ENCODE results near the gene NACC2.

The NACC2 gene

DNA sequence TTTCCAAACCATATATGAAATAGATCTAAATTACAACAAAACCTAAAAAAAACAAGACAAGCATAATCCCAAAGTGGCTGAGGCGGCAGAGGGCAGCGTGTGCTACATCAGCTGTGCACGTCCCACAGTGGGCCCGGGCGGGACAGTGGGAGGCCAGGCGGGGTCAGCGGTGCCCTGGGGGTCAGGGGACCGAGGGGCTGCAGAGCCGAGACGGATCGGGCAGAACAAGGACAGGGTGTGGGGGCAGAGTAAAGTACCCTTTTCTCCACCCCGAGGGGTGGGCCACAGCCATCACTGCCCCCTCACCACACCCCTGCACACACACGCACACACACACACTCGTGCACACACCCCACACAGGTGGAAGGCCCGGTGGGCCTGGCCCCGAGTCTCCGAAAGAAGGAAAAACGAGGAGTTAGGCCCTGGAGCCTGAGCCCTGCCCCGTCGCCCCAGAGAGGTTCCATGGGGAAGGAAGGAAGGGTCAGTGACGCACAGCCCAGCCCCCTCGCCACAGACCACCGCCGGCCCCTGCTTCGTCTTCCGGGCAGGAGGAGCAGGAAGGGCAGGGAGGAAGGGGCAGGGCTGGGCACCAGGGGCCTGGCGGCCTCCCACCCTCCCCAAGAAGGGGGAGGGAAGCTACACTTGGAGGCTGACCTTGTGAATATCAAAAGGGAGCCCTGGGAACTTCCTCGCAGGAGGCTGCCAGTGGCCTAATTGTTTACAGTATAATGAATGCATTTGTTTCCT, 84.3 kb downstream of the NACC2 start:
- no peak for DNase-seq (ENCODE audit: low spot score)

DNA sequence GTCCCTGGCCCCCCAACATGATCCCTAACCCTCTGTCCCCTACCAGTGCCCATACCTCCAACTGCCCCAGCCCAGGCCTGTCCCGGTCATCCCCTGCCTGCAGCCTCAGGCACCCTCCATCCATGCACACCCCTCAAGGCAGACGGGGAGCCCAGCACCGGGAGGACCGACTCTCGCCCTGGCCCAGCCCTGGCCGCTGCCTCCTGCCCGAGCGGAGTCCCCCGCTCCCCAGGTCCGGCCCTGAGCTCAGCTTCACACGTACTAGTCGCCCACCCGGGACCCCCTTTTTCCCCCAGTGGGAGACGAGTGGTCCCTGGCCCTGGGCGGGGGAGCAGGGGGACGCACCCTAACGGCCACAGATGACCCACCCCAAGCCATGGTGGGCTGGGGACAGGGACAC, 84.9 kb downstream of the NACC2 start:
- no peak for DNase-seq (ENCODE audit: low spot score)

DNA sequence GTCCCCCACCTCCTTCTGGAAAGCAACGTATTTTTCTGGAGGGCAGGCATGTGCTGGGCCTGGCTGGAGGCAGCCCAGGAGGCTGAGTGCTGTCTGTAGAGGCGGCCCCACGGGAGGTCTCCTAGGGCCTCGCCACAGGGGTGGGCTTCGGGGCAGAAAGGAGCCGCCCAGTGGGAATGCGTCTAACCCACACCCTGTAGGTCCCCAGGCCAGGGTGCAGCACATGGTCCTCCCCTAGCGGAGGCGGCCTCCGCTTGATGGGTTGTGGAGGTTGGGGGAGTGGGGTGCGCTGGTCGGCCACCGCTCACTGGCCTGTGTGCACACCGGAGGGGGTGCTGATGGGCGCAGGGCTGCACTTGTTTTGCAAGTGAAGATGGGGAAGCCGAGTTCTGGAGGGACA, 85.6 kb downstream of the NACC2 start:
- no peak for DNase-seq (ENCODE audit: low spot score)

DNA sequence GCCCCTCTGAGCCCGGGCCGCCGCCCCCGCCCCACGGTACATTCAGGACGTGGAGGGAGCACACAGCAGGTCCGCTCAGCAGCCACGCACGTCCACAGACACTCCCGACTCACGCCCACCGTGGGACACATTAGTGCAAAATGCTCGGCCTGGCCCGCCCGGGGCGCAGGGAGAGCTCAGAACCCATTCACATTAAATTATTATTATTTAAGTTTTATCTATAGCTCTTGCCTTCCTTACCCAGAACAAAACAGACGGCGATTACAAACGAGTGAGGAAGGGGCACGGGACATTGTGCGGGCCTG, 86.4 kb downstream of the NACC2 start:
- no peak for DNase-seq (ENCODE audit: low spot score)

DNA sequence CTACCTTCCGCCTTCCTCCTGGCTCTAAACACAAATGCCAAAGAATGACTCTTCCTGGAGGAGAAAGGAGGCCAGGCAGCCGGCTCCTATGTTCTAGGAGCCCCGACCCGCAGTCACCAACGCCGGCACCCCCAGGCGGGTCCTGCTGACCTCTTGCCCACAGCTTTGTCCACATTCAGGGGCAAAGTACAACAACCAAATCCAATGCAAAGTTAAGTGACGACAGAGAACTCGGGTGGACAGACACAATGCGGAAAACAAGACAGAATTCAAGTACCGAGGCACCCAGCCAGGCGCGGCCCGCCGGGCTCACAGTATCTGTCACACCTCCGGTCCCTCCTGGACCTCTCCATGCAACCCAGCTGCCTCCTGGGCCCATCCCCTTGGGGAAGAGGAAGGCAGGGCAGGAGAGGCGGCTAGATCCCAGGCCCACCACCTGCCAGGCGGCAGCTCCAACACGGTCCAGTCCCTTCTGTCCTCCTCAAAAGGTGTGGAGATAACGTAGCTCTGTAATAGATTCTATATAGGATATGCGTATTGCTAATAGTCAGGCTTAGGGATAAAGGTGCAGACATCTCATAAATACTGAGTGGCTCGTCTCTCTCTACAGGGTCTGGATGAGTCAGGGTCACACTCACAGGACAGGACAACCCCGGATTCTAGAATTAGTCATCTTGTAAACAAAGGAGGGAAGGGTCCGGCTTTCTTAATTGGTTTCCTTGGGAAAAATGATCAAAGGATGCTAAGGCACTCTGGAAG, 87.0 kb downstream of the NACC2 start:
- peak; percentile 90 for DNase-seq (ENCODE audit: low spot score)

DNA sequence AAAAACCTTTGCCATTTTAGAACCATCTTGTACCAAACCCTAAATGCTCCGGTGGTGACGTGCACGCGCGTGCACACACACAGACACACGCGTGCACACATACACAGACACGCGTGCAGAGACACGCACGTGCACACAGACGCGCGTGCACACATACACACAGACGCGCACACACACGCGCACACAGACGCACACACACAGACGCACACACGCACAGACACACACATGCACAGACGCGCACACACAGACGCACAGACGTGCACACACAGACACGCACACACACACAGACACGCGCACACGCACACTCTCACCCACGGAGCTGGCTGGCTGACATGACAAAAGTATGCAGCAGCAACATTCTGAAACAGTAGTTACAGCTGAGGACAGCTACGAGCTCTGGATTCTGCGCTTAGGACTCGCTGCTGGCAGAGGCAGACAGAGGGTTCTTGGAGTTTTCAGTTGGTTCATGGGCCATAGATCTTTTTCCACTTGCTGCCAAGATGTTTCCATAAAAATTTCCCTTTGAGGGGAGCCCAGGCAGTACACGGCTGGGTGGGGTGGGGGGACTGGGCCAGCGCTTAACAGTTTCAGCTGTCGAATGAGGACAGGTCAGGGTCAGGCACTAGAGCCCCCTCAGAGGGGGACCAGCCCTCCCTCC, 87.7 kb downstream of the NACC2 start:
- no peak for DNase-seq (ENCODE audit: low spot score)

DNA sequence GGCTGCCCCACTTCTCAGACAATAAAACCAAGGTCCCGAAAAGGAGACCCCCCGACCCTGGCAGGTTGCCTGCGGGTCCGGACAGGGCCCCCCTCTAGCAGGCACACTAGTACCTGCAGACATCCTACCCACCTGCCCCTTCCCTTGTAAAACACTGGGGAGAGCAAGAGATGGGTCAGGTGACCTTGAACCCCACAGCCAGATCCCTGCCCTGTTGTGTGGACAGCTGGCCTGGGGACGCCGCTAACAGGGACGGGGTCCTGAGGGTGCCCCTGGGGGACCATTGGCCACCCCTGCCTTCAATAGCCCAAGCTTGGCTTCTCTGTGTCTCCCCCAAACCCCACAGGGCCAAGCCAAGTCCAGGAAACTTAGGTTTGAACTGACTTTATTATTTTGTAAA, 88.9 kb downstream of the NACC2 start:
- no peak for DNase-seq (ENCODE audit: low spot score)

DNA sequence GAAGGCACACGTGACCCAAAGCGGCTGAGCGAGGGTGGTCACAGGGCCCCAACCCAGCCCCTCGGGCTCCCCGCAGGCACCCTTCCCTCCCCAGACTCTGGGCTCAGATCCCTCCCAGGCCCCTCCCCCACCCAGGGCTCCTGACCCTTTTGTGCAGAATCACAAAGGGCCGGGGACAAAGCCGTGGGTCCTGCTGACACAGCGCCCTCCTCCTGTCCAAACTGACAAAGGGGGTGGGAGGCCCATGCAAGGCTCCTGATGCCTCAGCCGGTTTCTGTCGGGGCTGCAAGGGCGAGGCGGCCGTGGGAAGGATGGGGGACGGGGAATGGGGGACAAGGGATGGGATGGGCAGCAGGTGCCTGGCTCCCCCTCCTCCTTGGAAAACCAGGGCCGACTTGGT, 90.4 kb downstream of the NACC2 start:
- no peak for DNase-seq (ENCODE audit: low spot score)

DNA sequence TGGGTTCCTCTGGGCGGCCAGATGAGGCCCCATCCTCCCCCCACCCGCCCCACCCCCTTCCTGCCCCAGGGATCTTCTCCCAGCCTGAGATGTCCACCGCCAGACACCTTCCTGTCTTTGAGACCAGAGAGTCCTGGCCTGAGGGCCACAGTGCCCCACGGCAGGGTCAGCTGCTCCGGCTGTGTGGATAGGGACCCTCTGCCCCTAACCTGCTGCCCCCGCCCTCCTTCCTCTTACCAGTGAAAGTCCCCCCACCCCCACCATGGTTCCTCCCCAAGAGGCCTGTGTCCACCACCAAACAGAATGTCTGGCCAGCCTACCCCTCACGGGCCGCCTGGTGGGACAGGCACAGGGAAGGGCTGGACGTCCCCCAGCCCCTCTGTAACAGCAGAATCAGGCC, 90.9 kb downstream of the NACC2 start:
- DNase-seq (ENCODE audit: low spot score) = no peak

DNA sequence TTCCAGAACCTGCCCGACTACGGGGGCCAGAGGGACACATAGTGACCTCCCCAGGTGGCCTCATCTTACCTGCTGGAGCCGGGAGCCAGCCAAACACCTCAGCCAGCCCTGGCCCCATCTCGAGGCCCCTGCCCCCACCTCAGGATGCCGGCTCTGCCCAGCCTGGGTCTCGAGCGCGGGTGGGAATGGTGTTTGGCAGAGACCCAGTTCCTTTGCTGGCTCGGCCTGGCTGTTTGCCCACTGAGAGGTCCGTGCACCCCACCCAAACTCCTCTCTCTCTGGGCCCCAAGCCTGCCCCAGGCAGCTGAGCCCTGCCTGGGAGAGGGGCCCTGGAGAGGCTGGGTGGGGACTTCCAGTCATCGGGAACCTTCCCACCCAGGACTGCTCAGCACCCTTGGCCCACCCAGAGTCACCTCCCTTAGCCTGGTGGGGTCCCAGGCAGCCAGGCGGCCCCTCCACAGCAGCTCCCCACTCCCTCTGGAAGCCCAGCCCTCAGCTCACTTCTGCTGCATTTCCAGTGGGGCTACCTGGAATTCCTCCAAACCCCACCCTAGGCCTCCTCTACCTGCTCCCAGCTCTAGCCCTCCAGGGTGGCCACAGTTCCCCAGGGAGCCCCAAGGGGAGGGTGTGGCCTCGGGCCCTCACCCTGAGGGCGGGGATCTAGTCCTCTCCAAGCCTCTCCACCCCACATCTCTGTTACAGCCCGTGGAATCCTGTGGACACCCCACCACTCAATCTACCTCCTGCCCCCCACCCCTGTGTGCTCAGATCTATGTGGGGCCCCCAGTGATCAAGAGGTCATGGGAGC, 91.5 kb downstream of the NACC2 start:
- no peak for DNase-seq (ENCODE audit: low spot score)

DNA sequence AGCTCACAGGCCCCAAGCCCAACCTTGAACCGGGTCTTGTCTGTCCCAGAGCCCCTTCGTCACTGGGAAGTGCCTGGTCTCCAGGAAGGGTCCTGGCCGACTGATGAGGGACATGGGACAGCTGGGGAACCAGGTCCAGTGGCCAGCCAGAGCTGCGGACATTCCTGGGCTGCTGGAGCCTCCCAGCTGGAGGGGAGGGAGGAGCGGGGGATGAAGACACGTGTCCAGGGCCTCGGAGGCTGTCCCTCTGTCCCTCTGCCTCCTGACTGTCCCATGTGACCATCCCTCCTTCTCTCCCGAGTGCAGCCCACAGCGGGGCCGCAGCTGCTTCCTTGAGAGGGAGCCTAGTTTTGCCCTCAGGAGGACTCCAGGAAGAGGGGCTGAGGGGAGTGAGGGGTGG, 92.2 kb downstream of the NACC2 start:
- peak; percentile 81 for DNase-seq (ENCODE audit: low spot score)

DNA sequence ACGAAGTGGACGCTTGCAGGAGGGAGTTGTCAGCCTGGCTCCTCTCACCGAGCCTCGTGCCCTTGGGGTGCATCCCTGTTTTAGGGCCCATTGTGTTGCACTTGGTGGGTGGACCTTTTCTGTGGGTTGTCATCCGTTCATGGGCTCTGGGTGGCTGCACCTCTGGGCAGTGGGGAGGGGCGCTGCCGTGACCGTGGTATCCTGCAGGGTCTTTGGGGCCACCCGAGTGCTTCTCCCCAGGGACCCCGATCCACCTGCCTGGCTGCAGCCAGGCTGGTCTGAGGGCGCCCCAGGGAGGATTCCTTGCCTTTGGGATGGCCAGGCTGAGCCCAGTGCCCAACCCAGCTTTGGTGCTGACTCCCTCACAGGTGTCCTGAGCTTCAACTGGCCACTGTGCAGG, 92.9 kb downstream of the NACC2 start:
- no peak for DNase-seq (ENCODE audit: low spot score)

DNA sequence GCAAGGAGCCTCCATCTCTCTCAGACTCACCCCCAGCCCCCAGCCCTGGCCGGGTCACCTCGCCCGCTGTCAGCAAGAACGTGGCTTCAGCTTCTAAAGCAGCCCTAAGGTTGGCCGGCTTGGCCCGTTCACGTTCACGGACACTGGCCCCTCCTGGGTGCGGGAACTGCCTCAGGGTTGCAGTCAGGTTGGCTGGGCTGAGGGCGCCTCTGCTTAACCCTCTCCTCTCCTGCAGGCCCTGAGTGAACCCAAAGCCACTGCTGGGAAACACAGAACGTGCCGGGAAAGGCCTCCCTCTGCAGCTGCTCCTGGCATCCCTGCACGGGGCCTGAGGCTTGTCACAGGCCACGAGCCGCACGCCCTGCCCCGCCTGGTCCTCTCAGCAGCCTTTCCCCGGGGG, 93.9 kb downstream of the NACC2 start:
- no peak for DNase-seq (ENCODE audit: low spot score)

DNA sequence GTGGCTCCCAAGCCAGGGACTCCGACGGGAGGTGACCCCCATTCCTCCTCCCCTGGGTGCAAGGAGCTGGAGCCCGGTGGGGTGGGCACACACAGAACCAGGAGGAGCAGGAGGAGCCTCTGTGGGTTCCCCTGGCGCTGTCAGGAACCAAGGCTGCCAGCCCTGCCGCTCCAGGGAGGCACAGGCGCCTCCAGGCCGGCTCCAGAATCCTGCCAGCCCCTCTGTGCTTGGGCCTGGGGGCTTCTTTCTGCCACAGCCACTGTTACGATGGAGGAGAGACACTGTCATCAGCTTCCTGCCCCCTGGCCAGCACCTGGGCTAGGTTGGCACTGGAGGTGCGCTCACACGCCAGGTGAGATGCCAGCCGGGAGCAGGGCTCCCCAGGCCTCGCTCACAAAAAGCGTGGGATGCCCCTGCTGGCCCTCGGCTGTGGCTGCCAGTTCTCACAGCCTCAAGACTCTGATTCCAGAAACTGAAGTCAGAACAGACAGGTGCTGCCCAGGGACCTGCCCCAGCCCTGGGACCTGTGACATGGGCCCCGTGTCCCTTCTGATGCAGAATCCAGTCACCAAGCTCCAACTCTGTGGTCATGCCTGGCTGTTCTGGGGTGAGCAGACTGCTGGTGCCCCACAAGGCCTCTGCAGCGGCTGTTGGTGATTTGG, 96.5 kb downstream of the NACC2 start:
- DNase-seq (ENCODE audit: low spot score) = no peak

DNA sequence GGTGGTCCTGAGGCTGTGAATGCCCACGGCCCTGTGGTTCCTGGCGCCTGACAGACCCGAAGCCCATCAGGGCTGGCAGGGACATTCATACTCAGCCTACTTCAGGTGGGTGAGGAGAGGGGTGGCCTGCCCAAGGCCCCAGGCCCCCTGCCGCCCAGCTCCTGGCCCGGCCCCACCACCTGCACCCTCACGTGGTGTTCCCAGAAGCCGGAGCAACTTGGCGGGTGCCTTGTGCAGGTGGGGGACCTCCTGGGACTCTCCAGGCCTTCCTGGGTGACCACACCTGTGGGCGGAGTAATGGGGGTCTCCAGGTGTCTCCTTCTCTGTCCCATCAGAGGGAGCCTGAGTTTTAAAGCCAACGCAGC, 97.1 kb downstream of the NACC2 start:
- DNase-seq (ENCODE audit: low spot score) = no peak

DNA sequence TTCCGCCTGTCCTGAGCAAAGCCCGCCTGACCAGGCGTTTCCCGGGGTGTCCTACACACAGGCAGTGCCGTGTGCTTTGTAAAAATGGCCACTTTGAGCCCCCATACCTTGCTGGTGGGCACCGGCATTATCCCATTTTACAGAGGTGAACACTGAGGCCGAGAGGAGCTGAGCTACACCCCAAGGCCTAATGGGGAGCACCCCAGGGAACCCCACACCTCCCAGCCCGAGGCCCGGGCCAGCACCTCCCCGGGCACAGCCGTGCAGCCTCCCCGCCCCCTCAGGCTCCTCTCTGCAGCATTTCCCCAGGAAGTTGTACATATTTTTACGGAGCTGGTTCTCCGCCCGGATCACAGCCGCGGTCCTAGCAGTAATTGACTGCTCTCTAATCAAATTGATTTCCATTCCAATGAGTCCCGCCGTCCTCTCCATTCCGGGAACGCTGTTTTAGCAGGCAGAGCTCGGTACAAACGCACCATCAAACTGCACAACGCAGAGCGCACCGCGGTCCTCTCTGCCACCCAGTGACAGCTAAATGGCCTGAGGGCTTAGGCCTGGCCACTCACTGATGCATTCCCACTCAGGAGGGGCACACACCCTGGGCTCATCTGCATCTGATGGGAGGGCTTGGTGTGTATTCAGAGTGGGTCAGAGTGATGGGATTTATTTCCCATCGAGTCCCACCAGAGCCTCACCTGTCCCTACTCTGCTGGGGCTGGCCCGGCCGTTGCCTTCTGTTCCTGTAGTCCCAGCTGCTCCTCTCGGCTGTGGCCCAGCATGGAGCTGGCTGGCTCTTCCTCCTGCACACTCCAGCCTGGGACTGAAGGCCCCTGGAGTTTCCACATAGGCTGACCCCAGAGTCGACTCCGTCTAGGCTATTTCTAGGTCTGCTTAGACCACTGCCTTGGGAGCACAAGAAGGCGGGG, 97.7 kb downstream of the NACC2 start:
- no peak for DNase-seq (ENCODE audit: low spot score)

DNA sequence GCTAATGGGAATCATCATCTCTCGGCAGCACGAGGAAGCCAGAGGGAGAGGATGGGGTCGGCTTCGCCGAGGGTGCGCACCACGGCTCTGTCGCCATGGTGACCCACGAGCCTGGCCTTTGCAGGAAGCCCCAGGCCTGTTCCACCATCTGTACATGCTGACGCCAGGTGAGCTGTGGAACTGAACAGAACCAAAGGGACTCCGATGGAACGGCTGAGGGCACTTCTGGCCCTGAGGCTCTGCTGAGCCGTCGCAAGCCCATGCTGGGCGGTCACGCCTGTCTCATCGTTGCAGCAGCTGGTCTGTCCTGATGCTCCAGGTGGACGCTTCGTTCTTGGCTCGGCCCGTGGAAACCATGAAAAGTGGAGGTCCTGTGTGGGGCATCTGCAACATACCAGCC, 99.3 kb downstream of the NACC2 start:
- no peak for DNase-seq (ENCODE audit: low spot score)

DNA sequence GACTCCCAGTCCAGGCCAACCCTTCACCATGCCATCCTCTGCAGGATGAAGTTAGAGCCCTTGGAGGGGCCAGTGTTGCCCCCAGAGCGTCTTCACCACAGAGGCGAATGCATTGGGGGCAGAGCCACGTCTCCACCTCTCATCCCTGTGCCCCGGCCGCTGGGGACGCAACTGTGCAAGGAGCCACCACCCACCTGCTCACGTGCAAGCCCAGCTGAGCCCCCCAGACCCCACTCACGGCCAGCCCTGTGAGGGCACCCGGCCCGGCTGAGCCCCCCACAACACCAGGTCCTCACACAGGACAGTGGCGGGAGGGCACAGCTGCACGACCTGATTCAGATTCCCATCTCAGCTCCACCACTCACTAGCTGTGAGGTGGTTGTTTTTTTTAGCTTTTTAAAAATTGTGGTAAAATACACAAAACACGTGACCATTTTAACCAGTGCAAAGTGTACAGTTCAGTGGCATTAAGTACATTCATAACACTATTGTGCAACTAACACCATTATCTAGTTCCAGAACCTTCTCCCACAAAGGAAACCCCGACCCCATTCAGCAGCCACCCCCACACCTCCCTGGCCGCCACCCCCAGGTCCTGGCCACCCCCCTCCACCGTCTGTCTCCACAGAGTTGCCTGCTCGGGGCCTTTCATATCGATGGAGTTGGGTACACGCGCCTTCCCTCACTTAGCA, 100.4 kb downstream of the NACC2 start:
- DNase-seq (ENCODE audit: low spot score) = no peak

DNA sequence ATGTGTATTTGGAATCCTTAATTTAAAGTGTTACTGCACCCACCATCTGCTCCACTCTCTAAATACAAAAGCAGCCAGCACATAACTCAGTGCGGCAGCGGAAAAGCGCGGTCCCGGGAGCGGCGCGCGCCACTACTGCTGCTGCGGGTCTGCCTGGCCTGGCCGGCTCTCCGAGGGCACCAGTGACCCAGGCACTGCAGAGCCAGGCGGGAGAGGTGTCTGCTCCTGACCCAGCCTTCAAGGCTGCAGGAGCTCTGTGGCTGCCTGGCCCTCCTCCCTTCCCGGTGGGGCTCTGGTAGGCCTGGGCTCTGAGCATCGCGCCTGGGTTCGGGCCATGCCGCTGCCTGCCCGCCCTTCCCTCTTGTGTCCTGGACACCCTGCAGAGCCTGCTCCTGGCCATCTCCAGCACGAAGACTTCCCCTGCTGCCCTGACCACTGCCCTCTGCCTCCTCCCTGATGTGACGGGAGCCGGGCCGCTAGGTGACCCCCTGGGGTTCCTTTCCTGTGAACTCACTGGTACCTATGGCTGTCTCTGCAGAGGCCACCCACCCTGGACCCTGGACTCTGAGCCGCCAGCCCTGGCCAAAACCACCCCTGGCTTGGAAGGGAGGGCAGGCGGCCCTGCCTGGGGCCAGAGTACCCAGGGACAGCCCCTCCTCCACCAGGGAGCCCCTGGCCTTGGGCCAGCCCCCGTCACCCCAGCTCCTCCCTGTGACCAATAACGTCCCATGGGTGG, 101.2 kb downstream of the NACC2 start:
- no peak for DNase-seq (ENCODE audit: low spot score)

DNA sequence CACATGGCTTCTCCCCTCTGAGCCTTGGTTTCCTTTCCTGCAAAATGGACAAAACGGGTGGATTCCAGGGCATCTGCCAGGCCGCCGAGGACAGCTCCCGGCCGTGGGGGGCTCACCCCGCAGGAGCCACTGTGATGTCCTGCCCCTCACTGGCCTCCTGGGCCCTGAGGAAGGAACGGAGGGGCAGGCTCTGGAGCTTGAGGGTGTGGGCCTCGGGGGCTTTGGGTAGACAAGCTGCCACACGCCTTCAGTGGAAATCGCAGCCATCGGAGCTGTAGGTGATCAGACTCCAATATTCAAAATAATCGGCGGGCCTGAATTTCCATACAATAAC, 101.7 kb downstream of the NACC2 start:
- DNase-seq (ENCODE audit: low spot score) = no peak

Data from AG08396 (cell line).